ENCODE results near the gene RASSF5.
"Not testable (repeated sequence)": the region's sequence is repeated elsewhere in the genome, so short reads cannot be mapped to it uniquely, and the experiment has no call there.

The RASSF5 gene

GRCh38 chr1:206477110-206477509 is 30.2 kb upstream of the RASSF5 start:
- TF ChIP-seq CTCF (conservative IDR thresholded peaks at IDR 0.05), result no peak
- H3K27ac ChIP-seq, result peak overlapping the region; percentile 57; the same call in 1 of the 2 replicates

GRCh38 chr1:206477581-206478380 is 29.6 kb upstream of the RASSF5 start:
- H3K27ac ChIP-seq, result peak overlapping the region; percentile 57
- TF ChIP-seq CTCF (conservative IDR thresholded peaks at IDR 0.05), result no peak

GRCh38 chr1:206478746-206479145 is 28.6 kb upstream of the RASSF5 start:
- H3K27ac ChIP-seq, result peak overlapping the region; percentile 57
- no peak for TF ChIP-seq CTCF (conservative IDR thresholded peaks at IDR 0.05)

GRCh38 chr1:206479183-206480125 is 27.9 kb upstream of the RASSF5 start:
- peak overlapping the region; percentile 57 for H3K27ac ChIP-seq
- peak; percentile 85 for TF ChIP-seq CTCF (conservative IDR thresholded peaks at IDR 0.05)

- H3K27ac ChIP-seq, result no peak overlapping the region
- TF ChIP-seq CTCF (conservative IDR thresholded peaks at IDR 0.05), result no peak
Observed at GRCh38 chr1:206480211-206480610, 27.1 kb upstream of the RASSF5 start.

GRCh38 chr1:206482611-206483010 is 24.7 kb upstream of the RASSF5 start:
- no peak overlapping the region for H3K27ac ChIP-seq
- no peak for TF ChIP-seq CTCF (conservative IDR thresholded peaks at IDR 0.05)

GRCh38 chr1:206483864-206484263 is 23.5 kb upstream of the RASSF5 start:
- not testable (repeated sequence) for H3K27ac ChIP-seq

Measured in VCaP (cell line).